Retina (tissue), 1 donor: ENCODE data around the gene IL1RAP.
A peak's percentile ranks its signal among the peaks of the same experiment; 100 is the strongest.
"Not testable (repeated sequence)": the region's sequence is repeated elsewhere in the genome, so short reads cannot be mapped to it uniquely, and the experiment has no call there.

Experiments
- DNase-seq: peaks from one replicate; pipeline ENCODE4 v3.0.0-alpha.2; 2016

IL1RAP gene

DNA sequence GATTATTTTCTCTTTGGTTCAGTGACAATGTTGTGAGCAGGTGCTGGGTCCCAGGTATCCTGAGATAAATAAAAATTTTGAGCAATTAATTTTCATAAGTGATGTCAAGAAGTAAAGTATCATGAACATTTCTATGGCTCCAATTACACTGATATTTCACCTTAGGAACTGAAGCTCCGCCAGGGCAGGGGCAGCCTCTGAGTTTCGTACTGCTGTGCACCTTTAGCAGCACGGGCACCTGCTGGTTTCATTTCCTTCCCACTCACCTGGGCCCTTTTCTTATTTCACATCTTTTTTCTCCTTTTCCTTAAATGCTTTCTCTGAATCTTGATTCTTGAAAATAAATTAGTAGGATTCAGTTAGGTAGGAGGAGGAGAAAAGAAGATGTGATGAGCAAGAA is 1.2 kb upstream of the IL1RAP start:
- no peak for DNase-seq

DNA sequence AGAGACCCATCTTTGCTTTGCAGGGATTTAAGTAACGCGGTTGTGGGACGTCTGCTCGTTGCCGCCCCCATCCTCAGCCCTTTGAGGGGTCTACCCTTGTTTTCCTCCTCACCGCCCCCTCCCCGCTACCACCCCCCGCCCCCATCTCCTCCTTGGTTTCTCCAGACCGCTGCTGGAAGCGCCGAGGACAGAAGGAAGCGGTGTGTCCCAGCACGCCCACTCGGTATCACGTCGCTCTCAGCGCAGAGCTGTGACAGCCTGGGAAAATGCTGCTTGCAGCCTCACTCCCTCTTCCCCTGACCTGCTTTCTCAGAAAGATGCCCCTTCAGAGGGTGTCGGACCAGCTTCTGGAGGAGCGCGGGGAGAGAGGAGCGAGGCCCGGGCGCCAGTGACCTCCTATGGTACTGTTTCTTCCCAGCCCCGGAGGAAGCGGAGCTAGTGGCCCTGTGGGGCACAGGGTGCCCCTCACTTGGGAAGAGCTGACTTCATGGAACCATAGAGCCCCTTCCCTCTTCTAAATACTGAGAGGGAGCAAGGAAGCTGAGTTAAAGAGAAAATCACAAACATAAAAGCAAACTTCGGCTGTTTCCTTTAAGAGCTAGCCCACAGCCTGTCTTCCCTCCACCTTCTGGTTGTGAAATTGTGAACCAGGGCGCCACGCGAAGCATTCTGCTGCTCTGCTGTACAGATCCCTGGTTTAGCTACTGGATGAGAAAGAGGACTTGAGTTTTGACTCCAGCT is 698 bp downstream of the IL1RAP start:
- DNase-seq: peak; percentile 79

- no peak for DNase-seq
Observed at GRCh38 chr3:190516416-190516815, 2.5 kb downstream of the IL1RAP start.

DNA sequence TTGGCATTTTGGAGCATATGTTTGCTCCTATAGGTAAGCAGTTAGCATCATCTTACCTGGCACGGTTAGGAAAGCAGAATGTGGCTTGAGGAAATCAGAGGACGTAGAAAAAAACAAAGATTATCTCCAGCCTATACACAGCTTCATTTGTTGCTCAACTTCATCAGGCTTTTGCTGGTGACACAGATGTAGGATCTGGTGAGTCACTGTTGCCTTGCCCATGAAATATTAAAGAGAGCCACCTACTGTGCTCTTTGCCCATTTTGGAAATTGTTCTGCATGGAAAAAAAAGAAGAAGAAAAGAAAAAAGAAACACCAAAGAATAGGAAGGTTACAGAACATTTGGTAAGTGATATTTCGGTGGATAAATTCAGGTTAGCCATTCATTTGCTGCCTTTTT is 3.8 kb downstream of the IL1RAP start:
- DNase-seq: no peak

DNA sequence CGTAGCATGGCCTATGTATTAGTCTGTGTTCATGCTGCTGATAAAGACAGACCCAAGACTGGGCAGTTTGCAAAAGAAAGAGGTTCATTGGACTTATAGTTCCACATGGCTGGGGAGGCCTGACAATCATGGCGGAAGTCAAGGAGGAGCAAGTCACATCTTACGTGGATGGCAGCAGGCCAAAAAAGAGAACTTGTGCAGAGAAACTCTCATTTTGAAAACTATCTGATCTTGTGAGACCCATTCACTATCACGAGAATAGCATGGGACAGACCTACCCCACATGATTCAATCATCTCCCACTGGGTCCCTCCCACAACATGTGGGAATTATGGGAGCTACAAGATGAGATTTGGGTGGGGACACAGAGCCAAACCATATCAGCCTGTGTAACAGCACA is 4.6 kb downstream of the IL1RAP start:
- DNase-seq: not testable (repeated sequence)

GRCh38 chr3:190519886-190520285 is 6.0 kb downstream of the IL1RAP start:
- DNase-seq: no peak

GRCh38 chr3:190521998-190522397 is 8.1 kb downstream of the IL1RAP start:
- DNase-seq: no peak

DNA sequence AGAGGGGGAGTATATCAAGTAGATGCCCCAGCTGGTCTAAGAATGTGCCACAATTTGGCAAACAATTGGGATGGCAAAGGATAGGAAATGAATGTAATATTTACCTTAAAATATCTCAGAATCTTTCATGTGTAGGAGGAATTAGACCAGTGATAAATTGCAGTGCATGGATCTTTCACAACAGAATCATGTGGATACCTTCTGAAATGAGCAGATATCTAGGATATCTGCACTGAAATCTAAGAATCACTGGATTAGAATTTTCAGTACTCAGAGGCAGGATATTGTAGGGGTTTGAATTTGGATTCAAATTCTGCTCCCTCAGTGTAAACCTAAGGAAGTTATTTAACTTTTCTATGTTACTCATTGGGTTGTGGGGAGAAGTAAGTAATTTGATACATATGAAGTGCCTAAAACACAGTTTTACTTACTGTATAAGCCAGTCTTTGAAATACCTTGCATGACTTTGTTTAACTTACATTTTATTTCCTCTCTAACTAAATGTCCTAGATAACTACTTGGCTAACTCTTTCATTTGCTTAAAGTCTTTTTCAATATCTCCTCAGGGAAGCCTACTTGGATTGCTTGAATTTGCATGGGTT is 8.8 kb downstream of the IL1RAP start:
- no peak for DNase-seq

DNA sequence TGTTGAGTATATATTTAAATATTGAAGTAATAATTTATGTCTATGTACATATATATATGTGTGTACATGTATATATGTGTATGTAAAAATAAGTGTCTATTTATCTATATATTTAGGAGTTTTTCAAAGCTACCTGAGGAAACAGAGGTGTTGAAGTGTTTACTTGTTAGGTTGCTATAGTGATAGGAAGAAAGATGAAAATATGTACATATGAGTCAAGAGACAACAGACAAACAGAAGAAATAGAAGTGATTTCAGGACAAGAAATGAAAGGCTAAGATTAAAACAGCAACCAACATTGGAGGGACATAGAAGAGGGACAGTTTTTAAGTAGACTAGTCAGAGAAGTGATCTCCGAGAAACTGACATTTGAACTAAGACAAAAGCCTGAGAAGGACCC is 11.1 kb downstream of the IL1RAP start:
- DNase-seq: no peak

DNA sequence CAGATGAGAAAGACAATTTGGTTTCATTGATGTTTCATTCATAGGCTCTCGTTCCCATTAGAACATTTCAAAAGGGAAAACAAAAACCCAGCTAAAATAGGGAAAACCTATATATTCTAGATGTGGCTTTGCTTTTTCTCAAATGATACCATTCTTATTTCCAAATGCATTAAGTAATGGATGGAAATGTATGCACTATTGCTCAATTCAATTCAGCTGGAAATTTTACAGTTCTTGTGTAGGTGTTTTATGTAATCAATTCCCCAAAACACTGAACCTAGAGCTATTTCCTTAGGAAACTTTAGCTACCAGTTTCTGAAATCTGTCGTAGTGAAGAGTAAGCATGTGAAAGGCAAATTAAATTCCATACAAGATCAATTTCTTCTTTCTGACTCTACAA is 11.7 kb downstream of the IL1RAP start:
- no peak for DNase-seq

DNA sequence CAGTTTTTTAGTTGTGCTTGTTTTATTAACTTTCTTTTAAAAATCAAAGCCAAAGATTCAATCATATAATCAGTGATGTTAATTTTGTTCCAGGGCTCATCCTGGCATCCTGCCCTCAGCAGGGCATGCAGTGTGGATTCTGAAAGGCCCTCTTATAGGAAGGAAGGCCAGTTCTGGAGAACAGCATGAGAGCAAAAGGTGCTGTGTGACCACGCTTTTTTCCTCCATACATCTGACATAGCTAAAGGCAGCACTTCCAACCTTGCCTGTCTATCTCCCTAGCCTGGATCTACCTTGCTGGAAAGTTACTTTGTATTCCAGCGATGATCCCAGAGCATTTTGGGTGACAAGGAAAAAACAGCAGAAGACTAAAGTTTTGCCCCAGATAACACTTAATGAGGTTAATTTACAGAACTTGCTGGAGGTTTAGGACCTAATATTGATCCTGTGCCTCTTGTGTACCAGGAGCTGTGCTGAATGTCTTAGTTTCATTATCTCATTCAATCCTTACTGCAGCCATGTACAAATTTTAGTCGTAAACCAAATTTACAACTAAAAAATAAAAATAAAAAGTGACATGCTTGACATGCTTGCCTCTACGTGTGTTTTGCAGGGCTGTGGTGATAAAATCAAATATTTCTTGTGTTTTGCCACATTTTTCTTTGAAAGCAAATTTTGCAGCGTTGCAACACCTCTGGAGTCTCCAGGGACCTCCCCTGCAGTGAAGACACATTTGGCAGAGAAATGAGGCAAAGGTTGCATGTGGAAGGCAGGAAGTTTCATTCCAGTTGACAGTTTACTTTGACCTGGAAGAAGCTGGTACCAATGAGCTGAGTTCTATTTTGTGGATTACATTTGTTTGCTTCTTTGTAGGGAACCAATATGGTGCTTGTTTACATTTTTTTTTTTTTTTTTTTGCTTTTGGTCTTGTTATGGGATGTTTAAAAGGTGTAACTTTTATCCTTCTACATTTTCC is 13.2 kb downstream of the IL1RAP start:
- no peak for DNase-seq

- no peak for DNase-seq
Observed at GRCh38 chr3:190528706-190529105, 14.8 kb downstream of the IL1RAP start.

DNA sequence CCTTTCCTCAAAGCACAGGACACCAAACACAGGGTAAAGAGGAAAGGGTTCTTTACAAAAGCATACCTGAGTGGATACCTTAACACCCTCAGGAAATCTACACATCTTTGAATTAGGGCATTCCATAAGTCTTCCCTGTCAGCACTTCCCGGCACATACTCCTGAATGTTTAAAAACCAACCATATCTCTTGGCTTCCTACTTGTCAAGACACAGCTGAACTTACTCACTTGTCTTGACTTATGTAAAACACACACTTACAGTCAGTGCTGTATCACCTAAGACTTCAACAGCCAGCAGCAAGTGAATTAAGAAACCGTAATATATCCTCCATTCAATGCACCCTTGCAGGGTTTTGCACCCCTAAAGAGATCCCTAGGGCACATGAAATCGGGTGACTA is 17.5 kb downstream of the IL1RAP start:
- DNase-seq: no peak

DNA sequence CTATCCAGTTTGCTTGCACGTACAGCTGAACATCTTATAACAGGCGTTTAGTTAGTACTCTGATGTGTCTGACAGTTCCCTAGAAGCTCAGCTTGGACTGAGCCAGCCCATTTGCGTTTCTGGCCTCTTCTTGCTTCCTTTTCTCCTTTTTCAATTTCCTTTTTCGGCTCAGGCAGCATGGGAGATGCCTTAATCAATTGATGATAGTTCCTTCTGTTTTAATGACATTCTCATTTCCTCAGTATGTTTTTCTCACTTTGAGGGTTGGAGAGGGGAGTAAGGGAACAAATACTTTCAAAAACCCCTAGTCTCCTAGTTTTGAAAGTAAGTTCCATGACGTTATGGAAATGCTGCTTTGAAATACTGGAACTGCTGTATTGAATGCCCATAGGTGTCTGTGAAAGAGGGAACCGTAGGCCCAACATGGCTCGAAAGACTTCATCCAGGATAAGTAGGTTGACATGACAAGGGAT is 18.9 kb downstream of the IL1RAP start:
- no peak for DNase-seq

DNA sequence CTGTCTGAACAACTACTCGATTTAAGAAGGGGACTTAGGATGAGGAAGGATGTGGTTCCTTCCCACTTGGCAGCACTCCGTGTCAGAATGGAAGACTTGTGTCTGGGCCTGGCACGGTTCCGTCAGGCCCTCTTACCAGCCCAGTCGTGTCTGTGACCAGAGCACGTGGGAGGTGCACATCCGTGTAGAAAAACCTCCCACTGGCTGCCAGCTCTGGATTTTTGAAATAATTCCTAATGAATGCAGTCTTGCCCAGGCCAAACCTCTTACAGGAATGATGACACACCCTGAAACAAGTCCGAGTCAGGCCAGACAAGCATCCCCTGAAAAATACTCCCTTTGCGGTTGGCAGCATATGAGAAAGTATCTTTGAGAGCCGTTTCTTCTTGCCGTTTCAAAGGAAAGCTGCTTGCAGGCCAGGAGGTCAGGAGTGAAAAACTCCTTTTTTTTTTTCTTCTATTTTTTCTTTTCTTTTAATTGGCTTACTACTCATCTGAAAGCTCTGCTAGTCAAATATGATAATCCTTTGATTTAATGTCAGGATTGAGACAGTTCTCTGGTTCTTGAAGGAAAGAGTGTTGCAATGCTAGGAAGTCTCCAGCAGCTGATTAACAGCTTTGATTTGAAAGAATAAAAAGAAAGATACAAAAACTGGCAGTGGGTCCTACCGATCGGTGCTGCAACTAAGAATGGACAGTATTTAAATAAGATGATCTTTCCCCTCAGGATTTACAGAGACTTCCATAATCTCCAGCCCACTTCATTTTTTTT is 19.8 kb downstream of the IL1RAP start:
- DNase-seq: no peak

DNA sequence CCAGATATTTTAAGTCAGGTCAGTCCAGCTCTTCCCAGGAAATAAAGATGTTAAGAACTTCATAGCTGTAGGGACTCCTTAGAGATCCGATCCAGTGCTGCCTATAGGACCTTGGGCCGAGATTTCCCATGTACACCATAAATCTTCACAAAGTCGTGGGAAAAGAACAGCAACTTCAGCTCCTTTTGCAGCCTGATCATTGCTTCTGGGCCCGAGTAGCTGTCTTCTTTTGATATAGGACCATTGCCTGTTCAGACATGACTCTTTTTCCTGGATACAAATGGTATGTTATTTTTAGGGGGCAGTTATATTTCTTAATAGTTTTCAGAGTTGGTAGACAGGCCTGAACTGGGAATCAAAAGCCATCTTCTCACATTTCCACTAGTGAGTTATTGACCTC is 20.5 kb downstream of the IL1RAP start:
- no peak for DNase-seq

- DNase-seq: no peak
Observed at GRCh38 chr3:190534986-190535385, 21.1 kb downstream of the IL1RAP start.

- DNase-seq: no peak
Observed at GRCh38 chr3:190537146-190537545, 23.3 kb downstream of the IL1RAP start.

DNA sequence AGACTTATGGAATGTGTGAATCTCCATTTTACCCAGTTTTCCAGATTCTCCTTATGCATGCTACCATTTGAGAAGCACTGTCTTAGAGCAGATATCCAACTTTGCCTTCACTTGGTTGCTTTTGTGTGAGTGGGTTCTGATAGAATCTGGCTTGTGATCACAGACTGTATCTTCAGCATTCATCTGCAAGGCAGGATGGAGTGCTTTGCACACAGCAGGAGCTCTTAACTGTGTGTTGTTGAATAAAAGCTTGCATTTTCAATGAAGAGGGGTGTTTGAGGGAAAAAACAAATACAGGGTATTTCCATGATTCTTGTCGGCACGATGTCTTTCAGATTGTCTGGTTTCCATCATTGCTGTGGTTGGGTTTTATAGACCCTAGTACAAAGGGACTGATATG is 24.4 kb downstream of the IL1RAP start:
- DNase-seq: no peak

GRCh38 chr3:190539526-190539925 is 25.6 kb downstream of the IL1RAP start:
- DNase-seq: no peak

- DNase-seq: no peak
Observed at GRCh38 chr3:190541008-190541407, 27.1 kb downstream of the IL1RAP start.

GRCh38 chr3:190541560-190541959 is 27.7 kb downstream of the IL1RAP start:
- DNase-seq: no peak

DNA sequence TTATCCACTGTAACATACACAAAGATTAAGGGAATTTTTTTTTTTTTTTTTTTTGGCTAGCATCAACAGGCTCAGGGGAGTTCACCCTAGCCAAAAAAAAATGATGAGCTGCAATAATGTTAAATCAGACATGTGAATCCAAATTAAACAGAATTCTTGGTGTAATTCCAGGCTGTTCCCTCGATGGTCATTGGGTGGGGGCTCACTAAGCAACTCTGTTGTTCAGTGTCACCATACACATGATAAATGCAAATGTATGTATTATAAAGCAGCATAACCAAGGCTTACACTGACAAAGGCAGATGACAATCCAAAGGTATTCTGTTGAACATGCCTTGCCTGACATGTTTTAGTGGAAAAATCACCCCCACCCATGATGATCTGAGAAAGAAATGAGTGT is 29.0 kb downstream of the IL1RAP start:
- DNase-seq: no peak
